T-helper 1 cell treated with Interleukin-12 subunit alpha and Interleukin-12 subunit beta and Interleukin-4 antibody, amounts not matched to agents 30 μg/mL and 1 μg/mL, for 36 hours (primary cell): ENCODE measurements around the gene OPRL1.
A peak's percentile ranks its signal among the peaks of the same experiment; 100 is the strongest.

Experiments used
- H3K27ac Mint-ChIP-seq: one replicate; pipeline ENCODE4 v1.8.0; 2021; ENCODE audit warnings: mild to moderate bottlenecking, mixed read lengths
- H3K27me3 Mint-ChIP-seq: one replicate; pipeline ENCODE4 v1.8.0; 2021; ENCODE audit warnings: low read depth, mixed read lengths
- H3K36me3 Mint-ChIP-seq: one replicate; pipeline ENCODE4 v1.8.0; 2021; ENCODE audit warnings: low read depth, mixed read lengths
- H3K4me1 Mint-ChIP-seq: one replicate; pipeline ENCODE4 v1.8.0; 2021; ENCODE audit warnings: low read depth, mixed read lengths
- H3K4me3 Mint-ChIP-seq: one replicate; pipeline ENCODE4 v1.8.0; 2021; ENCODE audit warnings: mild to moderate bottlenecking, moderate library complexity, mixed read lengths
- H3K9me3 Mint-ChIP-seq: one replicate; pipeline ENCODE4 v1.8.0; 2021; ENCODE audit warnings: mixed read lengths

Gene OPRL1

DNA sequence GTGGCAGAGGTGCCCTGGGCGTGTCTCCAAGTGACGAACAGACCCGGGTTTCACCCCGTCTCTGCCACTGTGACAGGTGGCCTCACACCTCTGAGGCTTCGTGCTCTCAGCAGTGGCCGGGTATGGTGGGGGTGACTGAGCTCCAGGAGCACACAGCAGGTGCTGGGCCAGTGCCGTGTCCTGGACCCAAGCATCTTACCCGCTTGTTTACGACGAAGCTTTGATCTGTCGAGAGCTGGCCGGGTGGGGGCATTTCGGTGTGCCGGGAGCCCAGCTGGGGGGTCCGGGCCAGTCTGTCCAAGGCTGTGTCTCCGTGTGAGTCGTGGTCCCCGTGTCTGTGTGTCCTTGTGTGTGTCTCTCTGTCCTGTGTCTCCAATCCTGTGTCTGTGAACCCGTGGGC, 11.5 kb downstream of the OPRL1 start:
- Mint-ChIP-seq H3K4me3 (no peak overlapping the region), H3K27ac (no peak overlapping the region)

DNA sequence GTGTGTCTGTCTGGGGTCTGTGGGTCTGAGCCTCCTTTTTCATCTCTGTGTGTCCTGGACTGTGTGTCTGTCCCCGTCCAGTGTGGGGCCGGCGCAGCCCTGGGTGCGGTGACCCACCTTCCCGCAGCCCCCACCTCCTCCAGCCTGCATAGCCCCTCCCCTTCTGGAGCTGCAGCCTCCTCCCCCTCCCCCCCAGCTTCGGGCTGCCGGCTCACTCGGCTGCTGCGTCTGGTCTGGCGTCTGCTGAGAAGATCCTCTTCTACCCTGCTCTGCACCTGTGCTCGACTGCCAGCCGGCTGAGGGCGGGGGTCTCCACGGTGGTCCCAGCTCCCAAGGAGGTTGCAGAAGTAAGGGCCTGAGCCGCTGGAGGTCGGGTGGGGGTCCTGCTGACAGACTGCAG, 11.9 kb downstream of the OPRL1 start:
- H3K9me3 Mint-ChIP-seq = peaks cover 2% of the 10 kb centered on the region
- no peaks in the 10 kb centered on the region for H3K36me3 Mint-ChIP-seq
- H3K4me3 Mint-ChIP-seq = no peak overlapping the region
- H3K4me1 Mint-ChIP-seq = peaks cover 1% of the 10 kb centered on the region
- H3K27ac Mint-ChIP-seq = no peak overlapping the region
- H3K27me3 Mint-ChIP-seq = peaks cover 11% of the 10 kb centered on the region

More for the DNA sequence above, 11.5 kb downstream of the OPRL1 start:
- Mint-ChIP-seq H3K27me3 (peaks cover 15% of the 10 kb centered on the region), H3K4me1 (peaks cover 1% of the 10 kb centered on the region), H3K36me3 (no peaks in the 10 kb centered on the region), H3K9me3 (no peaks in the 10 kb centered on the region)

DNA sequence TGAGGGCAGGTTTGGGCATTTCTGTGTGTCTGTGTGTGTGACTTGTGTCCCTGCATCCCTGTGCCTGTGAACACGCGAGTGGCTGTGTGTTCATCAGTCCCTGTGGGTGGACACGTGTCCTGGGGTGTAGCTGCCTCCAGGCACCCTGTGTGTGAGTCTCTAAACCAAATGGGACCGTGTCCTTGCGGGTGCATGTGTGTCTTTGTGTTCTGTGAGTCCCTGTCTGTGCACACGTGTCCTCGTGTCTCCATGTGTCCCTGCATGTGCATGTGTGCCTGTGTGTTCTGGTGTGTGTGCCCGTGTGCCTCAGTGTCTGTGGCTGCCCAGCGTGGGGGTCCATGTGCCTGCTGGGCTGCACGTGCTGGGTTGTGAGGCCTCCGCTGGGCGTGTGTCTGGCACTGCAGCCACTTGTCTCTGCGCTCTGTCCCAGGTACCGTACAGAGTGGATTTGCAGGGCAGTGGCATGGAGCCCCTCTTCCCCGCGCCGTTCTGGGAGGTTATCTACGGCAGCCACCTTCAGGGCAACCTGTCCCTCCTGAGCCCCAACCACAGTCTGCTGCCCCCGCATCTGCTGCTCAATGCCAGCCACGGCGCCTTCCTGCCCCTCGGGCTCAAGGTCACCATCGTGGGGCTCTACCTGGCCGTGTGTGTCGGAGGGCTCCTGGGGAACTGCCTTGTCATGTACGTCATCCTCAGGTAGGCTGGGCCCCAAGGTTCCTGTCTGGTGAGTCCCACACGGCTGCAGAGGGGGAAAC, 12.6 kb downstream of the OPRL1 start:
- Mint-ChIP-seq H3K36me3 (no peaks in the 10 kb centered on the region), H3K4me3 (no peak overlapping the region), H3K27ac (no peak overlapping the region), H3K4me1 (peaks cover 1% of the 10 kb centered on the region), H3K27me3 (peaks cover 10% of the 10 kb centered on the region), H3K9me3 (peaks cover 5% of the 10 kb centered on the region)

DNA sequence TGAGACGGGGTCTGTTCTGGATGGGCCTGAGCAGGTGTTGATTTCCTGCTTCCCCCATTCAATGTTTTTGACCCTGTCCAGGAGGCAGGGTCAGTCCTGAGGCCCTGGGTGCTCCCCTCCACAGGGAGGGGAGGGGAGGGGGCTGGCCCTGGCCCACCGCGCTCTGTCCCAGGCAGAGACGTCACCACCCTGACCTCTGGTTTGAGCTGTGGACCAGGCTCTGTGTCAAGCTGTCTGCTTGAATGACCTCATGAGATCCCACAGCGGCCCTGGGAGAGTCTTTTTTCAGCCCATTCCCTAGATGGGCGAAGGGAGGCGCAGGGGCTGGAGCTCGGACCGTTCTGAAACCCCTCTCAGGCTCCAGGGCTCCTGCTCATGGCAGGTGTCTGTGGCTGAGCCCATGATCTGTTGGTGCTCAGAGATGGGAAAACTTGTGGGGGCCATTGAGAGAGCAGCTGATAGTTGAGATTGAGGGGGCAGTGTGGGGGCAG, 13.2 kb downstream of the OPRL1 start:
- H3K9me3 Mint-ChIP-seq = peaks cover 5% of the 10 kb centered on the region
- no peak overlapping the region for H3K4me3 Mint-ChIP-seq
- H3K36me3 Mint-ChIP-seq = no peaks in the 10 kb centered on the region
- H3K4me1 Mint-ChIP-seq = peaks cover 1% of the 10 kb centered on the region
- H3K27me3 Mint-ChIP-seq = peaks cover 10% of the 10 kb centered on the region
- H3K27ac Mint-ChIP-seq = no peak overlapping the region

DNA sequence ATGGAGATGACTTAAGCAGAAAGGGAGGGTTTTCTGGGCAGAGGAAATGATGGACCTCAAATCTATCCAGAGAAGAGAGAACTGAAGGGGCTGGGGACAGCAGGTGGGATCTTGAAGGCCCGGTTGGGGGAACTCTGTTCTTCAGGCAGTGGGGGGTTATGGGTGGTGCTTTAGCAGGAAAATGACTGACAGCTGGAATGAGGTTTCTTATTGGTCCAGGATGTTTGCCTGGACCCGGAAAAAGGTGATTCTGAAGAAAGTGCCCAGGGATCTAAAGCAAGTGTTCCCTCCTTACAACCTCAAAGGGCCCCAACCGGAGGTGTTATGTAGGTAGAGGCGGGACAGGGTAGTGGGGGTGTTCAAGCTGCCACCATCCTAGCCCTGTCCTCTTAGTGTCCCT, 15.6 kb downstream of the OPRL1 start:
- Mint-ChIP-seq H3K4me1 (peaks cover 1% of the 10 kb centered on the region), H3K27me3 (no peaks in the 10 kb centered on the region), H3K36me3 (no peaks in the 10 kb centered on the region), H3K4me3 (no peak overlapping the region), H3K9me3 (peaks cover 5% of the 10 kb centered on the region), H3K27ac (no peak overlapping the region)

DNA sequence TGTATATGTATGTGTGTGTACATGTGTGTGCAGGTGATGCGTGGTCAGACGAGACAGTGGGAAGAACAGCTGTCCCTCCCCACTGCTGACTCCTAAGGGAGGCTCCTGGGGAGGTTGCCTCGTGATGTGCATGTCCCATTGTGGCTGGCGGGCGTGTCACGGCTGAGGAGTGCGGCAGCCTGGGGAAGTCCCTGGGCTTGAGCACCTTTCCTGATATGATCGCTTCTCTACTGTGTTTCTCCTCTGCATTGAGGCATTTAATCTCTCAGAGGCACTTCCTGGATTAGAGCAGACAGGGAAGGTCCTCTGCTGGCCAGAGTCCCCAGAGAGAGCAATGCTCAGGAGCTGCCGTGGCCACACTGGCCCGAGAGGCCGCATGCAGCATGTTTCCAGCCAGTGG, 16.0 kb downstream of the OPRL1 start:
- peaks cover 3% of the 10 kb centered on the region for H3K27me3 Mint-ChIP-seq
- peaks cover 5% of the 10 kb centered on the region for H3K9me3 Mint-ChIP-seq
- no peak overlapping the region for H3K4me3 Mint-ChIP-seq
- H3K36me3 Mint-ChIP-seq = no peaks in the 10 kb centered on the region
- H3K4me1 Mint-ChIP-seq = peaks cover 1% of the 10 kb centered on the region
- no peak overlapping the region for H3K27ac Mint-ChIP-seq

DNA sequence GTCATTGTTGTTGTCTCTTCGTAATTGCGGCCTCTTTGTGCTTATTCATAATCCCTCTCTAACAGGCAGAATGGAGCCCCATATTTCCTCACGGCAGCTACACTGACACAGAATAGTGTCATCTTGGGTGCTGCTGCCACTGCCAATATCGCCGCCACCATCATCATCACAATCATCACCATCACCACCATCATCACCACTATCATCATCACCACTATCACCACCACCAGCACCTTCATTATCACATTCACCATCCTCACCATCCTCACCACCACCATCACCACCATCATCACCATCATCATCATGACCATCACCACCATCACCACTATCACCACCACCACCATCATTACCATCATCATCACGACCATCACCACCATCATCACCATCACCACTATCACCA, 16.7 kb downstream of the OPRL1 start:
- H3K27ac Mint-ChIP-seq = no peak overlapping the region
- H3K9me3 Mint-ChIP-seq = peaks cover 5% of the 10 kb centered on the region
- no peak overlapping the region for H3K4me3 Mint-ChIP-seq
- no peaks in the 10 kb centered on the region for H3K36me3 Mint-ChIP-seq
- H3K4me1 Mint-ChIP-seq = peaks cover 4% of the 10 kb centered on the region
- peaks cover 9% of the 10 kb centered on the region for H3K27me3 Mint-ChIP-seq

DNA sequence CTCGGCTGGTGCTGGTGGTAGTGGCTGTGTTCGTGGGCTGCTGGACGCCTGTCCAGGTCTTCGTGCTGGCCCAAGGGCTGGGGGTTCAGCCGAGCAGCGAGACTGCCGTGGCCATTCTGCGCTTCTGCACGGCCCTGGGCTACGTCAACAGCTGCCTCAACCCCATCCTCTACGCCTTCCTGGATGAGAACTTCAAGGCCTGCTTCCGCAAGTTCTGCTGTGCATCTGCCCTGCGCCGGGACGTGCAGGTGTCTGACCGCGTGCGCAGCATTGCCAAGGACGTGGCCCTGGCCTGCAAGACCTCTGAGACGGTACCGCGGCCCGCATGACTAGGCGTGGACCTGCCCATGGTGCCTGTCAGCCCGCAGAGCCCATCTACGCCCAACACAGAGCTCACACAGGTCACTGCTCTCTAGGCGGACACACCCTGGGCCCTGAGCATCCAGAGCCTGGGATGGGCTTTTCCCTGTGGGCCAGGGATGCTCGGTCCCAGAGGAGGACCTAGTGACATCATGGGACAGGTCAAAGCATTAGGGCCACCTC, 18.7 kb downstream of the OPRL1 start:
- H3K27me3 Mint-ChIP-seq = peaks cover 21% of the 10 kb centered on the region
- no peaks in the 10 kb centered on the region for H3K36me3 Mint-ChIP-seq
- peaks cover 5% of the 10 kb centered on the region for H3K9me3 Mint-ChIP-seq
- H3K4me3 Mint-ChIP-seq = no peak overlapping the region
- H3K27ac Mint-ChIP-seq = no peak overlapping the region
- H3K4me1 Mint-ChIP-seq = peaks cover 4% of the 10 kb centered on the region

DNA sequence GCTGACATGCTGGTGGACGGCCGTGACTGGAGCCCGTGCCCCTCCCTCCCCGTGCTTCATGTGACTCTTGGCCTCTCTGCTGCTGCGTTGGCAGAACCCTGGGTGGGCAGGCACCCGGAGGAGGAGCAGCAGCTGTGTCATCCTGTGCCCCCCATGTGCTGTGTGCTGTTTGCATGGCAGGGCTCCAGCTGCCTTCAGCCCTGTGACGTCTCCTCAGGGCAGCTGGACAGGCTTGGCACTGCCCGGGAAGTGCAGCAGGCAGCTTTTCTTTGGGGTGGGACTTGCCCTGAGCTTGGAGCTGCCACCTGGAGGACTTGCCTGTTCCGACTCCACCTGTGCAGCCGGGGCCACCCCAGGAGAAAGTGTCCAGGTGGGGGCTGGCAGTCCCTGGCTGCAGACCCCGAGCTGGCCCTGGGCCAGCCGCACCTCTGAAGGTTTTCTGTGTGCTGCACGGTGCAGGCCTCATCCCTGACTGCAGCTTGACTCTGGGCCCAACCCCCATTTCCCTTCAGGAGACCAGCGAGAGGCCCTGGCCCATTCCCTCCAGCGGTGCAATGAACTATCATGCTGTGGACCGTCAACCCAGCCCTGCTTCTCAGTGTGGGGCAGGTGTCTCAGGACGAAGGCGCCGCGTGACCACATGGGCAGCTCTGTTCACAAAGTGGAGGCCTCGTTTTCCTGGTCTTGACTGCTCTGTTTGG, 19.4 kb downstream of the OPRL1 start:
- Mint-ChIP-seq H3K36me3 (no peaks in the 10 kb centered on the region), H3K27ac (no peak overlapping the region), H3K9me3 (peaks cover 5% of the 10 kb centered on the region), H3K27me3 (peaks cover 25% of the 10 kb centered on the region), H3K4me3 (no peak overlapping the region), H3K4me1 (peaks cover 4% of the 10 kb centered on the region)

DNA sequence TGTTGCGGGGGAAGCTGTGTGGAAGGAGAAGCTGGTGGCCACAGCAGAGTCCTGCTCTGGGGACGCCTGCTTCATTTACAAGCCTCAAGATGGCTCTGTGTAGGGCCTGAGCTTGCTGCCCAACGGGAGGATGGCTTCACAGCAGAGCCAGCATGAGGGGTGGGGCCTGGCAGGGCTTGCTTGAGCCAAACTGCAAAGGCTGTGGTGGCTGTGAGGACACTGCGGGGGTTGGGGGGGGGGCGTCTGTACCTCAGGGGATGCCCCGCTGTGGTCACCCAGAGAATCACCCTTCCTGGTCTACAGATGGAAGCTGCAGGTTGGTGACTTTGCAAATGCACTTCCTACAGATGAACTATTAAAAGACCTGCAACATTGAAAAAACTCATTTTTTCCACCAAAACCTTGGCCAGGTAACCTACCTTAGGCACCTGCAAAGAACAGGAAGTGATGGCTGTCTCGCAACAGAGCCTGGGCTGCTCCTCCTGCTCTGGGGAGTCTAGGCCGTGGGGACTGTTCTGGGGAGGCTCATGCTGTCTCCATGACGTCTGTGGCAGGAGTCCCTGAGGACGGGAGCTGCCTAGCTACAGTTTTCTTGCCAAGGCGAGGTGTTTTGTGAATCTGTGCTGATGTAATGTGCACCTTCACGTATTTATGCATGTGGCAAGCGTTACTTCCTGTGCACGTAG, 20.1 kb downstream of the OPRL1 start:
- Mint-ChIP-seq H3K4me1 (peaks cover 4% of the 10 kb centered on the region), H3K27me3 (peaks cover 25% of the 10 kb centered on the region), H3K36me3 (no peaks in the 10 kb centered on the region), H3K9me3 (peaks cover 5% of the 10 kb centered on the region), H3K27ac (no peak overlapping the region), H3K4me3 (no peak overlapping the region)

DNA sequence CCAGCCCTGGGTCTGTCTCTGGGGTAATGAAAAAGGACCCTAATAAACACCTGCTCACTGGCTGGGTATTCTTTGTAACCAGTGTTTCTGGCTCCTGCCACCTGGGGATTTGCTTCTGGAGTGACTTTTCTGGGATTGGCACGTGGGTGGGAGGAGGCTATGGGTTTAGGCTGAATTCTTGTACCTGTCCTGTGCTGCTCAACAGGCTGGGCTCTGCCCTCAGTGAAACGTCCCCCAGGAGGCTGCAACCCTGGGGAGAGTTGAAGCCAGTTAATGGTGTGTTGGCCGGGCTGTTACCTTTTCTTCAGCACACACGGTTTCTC, 20.6 kb downstream of the OPRL1 start:
- Mint-ChIP-seq H3K4me1 (peaks cover 4% of the 10 kb centered on the region), H3K27ac (no peak overlapping the region), H3K27me3 (peaks cover 25% of the 10 kb centered on the region), H3K36me3 (no peaks in the 10 kb centered on the region), H3K9me3 (peaks cover 5% of the 10 kb centered on the region), H3K4me3 (no peak overlapping the region)

DNA sequence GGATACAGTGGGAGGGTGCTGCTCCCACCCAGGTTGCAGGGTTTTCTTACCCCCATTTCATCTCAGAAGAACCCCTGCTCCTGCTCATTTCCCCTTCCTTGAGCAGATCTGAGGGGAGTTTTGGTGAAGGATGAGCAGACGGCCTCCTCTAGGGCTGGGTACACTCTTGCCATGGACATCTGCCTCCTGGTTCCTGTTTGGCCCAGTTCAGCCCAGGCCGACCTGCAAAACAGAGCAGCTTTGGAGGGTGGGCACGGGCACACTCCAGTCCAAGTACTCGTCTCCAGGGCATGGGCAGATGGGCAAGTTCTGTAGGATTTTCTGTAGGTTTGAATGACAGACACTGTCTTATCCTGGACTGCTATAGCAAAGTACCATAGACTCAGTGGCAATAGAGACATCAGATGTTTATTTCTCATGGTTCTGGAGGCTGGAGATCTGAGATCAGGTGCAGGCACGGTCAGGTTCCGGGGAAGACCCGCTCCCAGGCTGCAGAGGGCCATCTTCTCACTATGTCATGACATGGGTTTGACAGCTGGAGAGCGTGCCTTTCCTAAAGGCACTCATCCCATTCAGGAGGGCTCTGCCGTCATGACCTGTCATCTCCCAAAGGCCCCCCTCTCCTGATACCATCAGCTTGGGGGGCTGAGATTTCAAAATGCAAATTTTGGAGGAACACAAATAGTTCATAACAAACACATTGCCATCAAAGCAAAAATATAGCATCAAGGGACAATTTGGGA, 21.2 kb downstream of the OPRL1 start:
- Mint-ChIP-seq H3K27me3 (peaks cover 25% of the 10 kb centered on the region), H3K9me3 (peaks cover 5% of the 10 kb centered on the region), H3K4me1 (peaks cover 4% of the 10 kb centered on the region), H3K36me3 (no peaks in the 10 kb centered on the region), H3K27ac (no peak overlapping the region), H3K4me3 (peak overlapping the region; percentile 48)

DNA sequence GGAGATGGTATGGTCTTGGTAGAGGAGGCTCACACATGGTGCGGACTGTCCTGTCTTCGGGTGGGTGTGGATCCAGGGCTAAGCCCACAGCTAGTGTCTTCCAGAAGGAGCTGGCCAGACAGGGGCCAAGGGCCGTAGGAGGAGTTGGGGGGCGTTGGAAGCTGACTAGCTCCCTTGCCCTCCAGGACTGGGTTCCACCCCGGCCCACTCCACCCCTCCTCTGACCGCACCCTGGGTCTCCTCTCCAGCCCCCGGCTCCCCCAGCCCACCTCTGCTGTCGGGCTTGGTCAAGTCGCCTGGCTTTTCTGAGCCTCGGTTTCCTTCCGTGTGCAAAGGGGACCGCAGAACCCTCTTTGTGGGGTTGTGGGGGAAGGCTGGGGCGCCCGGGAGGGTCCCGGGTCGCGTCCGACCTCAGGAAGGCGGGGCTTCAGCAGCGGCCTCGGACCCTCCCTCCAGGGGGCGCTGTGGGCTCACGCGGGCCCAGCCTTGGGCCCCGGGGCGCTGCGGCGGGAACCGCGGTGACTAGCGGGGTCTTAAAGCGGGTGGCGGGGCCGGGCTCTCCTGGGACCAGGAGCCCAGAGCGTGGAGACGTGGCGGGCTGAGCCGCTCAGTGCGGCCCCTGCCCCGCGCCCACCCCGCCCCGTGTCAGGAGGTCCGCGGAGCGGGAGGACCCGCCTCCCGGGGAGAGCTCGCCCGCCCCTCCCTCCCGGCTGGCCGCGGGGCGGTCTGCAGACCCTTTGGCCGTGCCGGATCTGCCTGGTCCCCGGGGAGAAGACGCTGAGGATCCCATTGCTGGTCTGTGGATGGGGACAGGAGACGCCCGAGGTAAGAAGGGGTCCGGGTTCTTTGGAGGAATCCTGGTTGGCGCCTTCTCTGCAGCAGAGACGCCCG, 22.1 kb downstream of the OPRL1 start:
- Mint-ChIP-seq H3K4me3 (peak overlapping the region; percentile 48), H3K36me3 (no peaks in the 10 kb centered on the region), H3K27ac (no peak overlapping the region), H3K9me3 (peaks cover under 1% of the 10 kb centered on the region), H3K4me1 (peaks cover 4% of the 10 kb centered on the region), H3K27me3 (peaks cover 25% of the 10 kb centered on the region)
